Right lobe of liver (tissue), 6 donors: Measurements from ENCODE around the gene GRIK1. TPM values are rescaled to one million over a fixed set of nuclear protein-coding genes. Genes with fewer than 3 reads are reported as not detected.

Experiments
- ATAC-seq, 4 donors: fragments of 200-7000 bp; cut with Tn5 transposase; one replicate each; pipeline ENCODE4 v1.9.1; 2020; ENCODE audit warnings: mild to moderate bottlenecking in 4 of 4, moderate library complexity in 4 of 4
- DNase-seq, 3 donors: peaks; one replicate each; pipeline ENCODE4 v3.0.0-alpha.2; 2020
- H3K27ac ChIP-seq, 3 donors: fragments of 200-600 bp; one replicate each; pipeline ENCODE4 v1.8.0; 2022
- H3K27me3 ChIP-seq, 2 donors: fragments of 200-600 bp; one replicate each; pipeline ENCODE4 v1.8.0; 2022
- H3K36me3 ChIP-seq, 4 donors: fragments of 200-600 bp; sonication (generic) in 1 of 4; one replicate each; pipeline versions ENCODE4 v1.5.1 to v1.8.0; 2017 to 2022; ENCODE audit warnings: control low read depth in 1 of 4
- H3K4me1 ChIP-seq, 4 donors: fragments of 200-600 bp; sonication (generic) in 1 of 4; one replicate each; pipeline versions ENCODE4 v1.5.1 to v1.8.0; 2017 to 2022; ENCODE audit warnings: control low read depth in 1 of 4
- H3K4me3 ChIP-seq, 3 donors: fragments of 200-600 bp; one replicate each; pipeline ENCODE4 v1.8.0; 2022
- H3K9me3 ChIP-seq, 4 donors: fragments of 200-600 bp; sonication (generic) in 1 of 4; one replicate each; pipeline versions ENCODE4 v1.5.1 to v1.8.0; 2017 to 2022; ENCODE audit warnings: control low read depth in 1 of 4
- POLR2A ChIP-seq: fragments of 450-650 bp; IDR thresholded peaks from one replicate; pipeline ENCODE4 v1.6.1; 2017; ENCODE audit warnings: antibody characterized with exemption, mild to moderate bottlenecking
- WGBS: methylation state at CpG from one replicate; pipeline ENCODE4 v1.1.6; 2018; ENCODE audit warnings: low coverage, low lambda C conversion rate; ENCODE audit not compliant: insufficient coverage; ENCODE audit errors: missing lambda C conversion rate; 5-methylcytosine and 5-hydroxymethylcytosine counted together
- intact Hi-C, 2 donors: fragments of 100-400 bp; cut with DNase I; formaldehyde crosslinking; loops; one replicate each; pipeline versions ENCODE4 v1.11.2 to v1.14.1; 2022
- total RNA-seq, 6 experiments: library from RNA; depleted of rRNA in 2 of 6; stranded (reverse); fragments of >200 nt in 2 of 6; fragmentation: NEBNext Ultra II Directional in 3 of 6; extraction: Animal tissue kit (Norgen Biotek cat#: 25700) in 3 of 6; gene quantifications; one replicate each; pipeline versions ENCODE4 v1.1.0 to v1.2.4, GENCODE V29; 2016 to 2023
- TF ChIP-seq, protein P1 (sequence below), 4 donors: fragments of 200-600 bp in 3 of 4; fragments of 450-650 bp in 1 of 4; IDR thresholded peaks; one replicate each; pipeline versions ENCODE4 v1.5.1 to v1.8.0; 2016 to 2022; ENCODE audit warnings: antibody characterized with exemption in 4 of 4, mild to moderate bottlenecking in 2 of 4
- donor health status: DM: no; HTN: yes; CAD: no.
- donor health status: DM: no; HTN: no; CAD: no.
- donor health status: DM: no; HTN: no; CAD: no.
- donor health status: DM: no; HTN: yes; CAD: no.
- donor health status: DM: no; HTN: yes; CAD: no.

GRIK1 gene
- total RNA-seq, 6 experiments from 2014 or later = not detected

- intact Hi-C loops = no loop called here
- Histone ChIP-seq H3K4me1 (no peaks in the 10 kb centered on the region), H3K4me3 (no peak overlapping the region), H3K27ac (no peak overlapping the region), H3K27me3 (no peaks in the 10 kb centered on the region), H3K36me3 (no peaks in the 10 kb centered on the region), H3K9me3 (peaks cover 0 to 1% (median 0%) of the 10 kb centered on the region in 4 donors)
- ATAC-seq = no peak
- TF ChIP-seq, protein P1, sequence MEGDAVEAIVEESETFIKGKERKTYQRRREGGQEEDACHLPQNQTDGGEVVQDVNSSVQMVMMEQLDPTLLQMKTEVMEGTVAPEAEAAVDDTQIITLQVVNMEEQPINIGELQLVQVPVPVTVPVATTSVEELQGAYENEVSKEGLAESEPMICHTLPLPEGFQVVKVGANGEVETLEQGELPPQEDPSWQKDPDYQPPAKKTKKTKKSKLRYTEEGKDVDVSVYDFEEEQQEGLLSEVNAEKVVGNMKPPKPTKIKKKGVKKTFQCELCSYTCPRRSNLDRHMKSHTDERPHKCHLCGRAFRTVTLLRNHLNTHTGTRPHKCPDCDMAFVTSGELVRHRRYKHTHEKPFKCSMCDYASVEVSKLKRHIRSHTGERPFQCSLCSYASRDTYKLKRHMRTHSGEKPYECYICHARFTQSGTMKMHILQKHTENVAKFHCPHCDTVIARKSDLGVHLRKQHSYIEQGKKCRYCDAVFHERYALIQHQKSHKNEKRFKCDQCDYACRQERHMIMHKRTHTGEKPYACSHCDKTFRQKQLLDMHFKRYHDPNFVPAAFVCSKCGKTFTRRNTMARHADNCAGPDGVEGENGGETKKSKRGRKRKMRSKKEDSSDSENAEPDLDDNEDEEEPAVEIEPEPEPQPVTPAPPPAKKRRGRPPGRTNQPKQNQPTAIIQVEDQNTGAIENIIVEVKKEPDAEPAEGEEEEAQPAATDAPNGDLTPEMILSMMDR (IDR thresholded peaks at IDR 0.05) = no peak
- no peak for TF ChIP-seq POLR2A
- 74% methylated on average over 6 of the region's 6 CpGs for WGBS
- DNase-seq = no peak
Measured at GRCh38 chr21:29509121-29509520, 430.7 kb downstream of the GRIK1 start.

DNA sequence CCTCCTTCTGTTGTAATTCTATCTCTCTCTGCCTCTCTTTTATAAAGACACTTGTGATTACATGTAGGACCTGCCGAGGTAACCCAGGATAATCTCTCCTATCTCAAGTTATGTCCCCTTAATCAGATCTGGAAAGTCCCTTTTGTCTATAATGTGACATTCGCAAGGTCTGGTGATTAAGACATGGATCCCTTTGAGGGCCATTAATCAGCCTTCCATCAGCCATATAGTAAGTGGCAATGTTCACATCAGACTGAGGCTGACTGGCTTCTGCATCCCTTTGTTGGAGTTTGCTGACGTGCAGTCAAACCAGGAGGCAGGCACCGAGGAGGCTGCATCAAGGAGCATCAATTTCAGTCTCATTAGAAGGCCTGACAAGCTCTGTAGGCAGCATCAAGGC, 431.5 kb downstream of the GRIK1 start:
- no peak overlapping the region for H3K4me3 ChIP-seq
- H3K4me1 ChIP-seq = no peaks in the 10 kb centered on the region
- H3K9me3 ChIP-seq = no peaks in the 10 kb centered on the region
- TF ChIP-seq POLR2A = no peak
- TF ChIP-seq, protein P1 (IDR thresholded peaks at IDR 0.05) = no peak
- no peak overlapping the region for H3K27ac ChIP-seq
- intact Hi-C loops = no loop called here
- H3K27me3 ChIP-seq = no peaks in the 10 kb centered on the region
- no peak for DNase-seq
- 84% methylated on average over 4 of the region's 4 CpGs for WGBS
- no peak for ATAC-seq
- H3K36me3 ChIP-seq = no peaks in the 10 kb centered on the region

GRCh38 chr21:29506947-29507346, 432.8 kb downstream of the GRIK1 start:
- no peak overlapping the region for H3K4me3 ChIP-seq
- H3K27ac ChIP-seq = no peak overlapping the region
- intact Hi-C loops = no loop called here
- no peaks in the 10 kb centered on the region for H3K27me3 ChIP-seq
- DNase-seq (no peak), ATAC-seq (no peak)
- WGBS = 53% methylated on average over 2 of the region's 3 CpGs
- H3K36me3 ChIP-seq = no peaks in the 10 kb centered on the region
- no peak for TF ChIP-seq POLR2A
- TF ChIP-seq, protein P1 (IDR thresholded peaks at IDR 0.05) = no peak
- H3K9me3 ChIP-seq = no peaks in the 10 kb centered on the region
- H3K4me1 ChIP-seq = no peaks in the 10 kb centered on the region

DNA sequence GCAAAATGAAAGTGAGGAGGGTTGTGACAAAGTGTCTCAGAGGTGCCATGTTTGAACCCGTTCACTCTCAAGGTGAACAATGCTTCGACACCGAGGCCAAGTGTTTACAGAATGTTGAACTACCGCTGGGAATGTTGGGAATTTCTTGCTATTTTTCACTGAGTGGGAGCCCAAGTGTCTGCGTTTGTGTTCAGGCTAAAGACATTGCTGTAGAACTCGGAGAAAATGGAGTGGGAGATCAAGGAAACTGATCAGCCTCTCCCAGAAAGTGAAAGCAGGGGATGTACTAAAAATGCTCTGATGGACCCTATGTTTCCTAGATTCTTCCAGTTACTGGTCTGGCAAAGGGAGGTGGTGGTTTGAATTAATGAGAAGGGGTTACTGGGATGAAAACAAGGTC, 433.6 kb downstream of the GRIK1 start:
- Histone ChIP-seq H3K4me3 (no peak overlapping the region), H3K27ac (no peak overlapping the region), H3K36me3 (no peaks in the 10 kb centered on the region), H3K27me3 (no peaks in the 10 kb centered on the region), H3K9me3 (no peaks in the 10 kb centered on the region), H3K4me1 (no peaks in the 10 kb centered on the region)
- no peak for ATAC-seq
- WGBS = 58% methylated on average over 6 of the region's 6 CpGs
- TF ChIP-seq, protein P1 (IDR thresholded peaks at IDR 0.05) = no peak
- no peak for TF ChIP-seq POLR2A
- DNase-seq = no peak
- intact Hi-C loops = no loop called here

GRCh38 chr21:29504751-29505321, 435.0 kb downstream of the GRIK1 start:
- H3K4me1 ChIP-seq = no peaks in the 10 kb centered on the region
- H3K4me3 ChIP-seq = no peak overlapping the region
- ATAC-seq = no peak
- intact Hi-C loops = no loop called here
- H3K36me3 ChIP-seq = no peaks in the 10 kb centered on the region
- WGBS = 60% methylated on average over 3 of the region's 3 CpGs
- H3K9me3 ChIP-seq = no peaks in the 10 kb centered on the region
- no peaks in the 10 kb centered on the region for H3K27me3 ChIP-seq
- no peak for TF ChIP-seq POLR2A
- TF ChIP-seq, protein P1 (IDR thresholded peaks at IDR 0.05) = no peak
- no peak for DNase-seq
- no peak overlapping the region for H3K27ac ChIP-seq
